ENCODE data around the gene PKD2L1. TPM values are rescaled to one million over a fixed set of nuclear protein-coding genes. Genes with fewer than 3 reads are reported as not detected.
"Not testable (repeated sequence)": the region's sequence is repeated elsewhere in the genome, so short reads cannot be mapped to it uniquely, and the experiment has no call there.

The PKD2L1 gene
- total RNA-seq, 1 donor from 2014 or later, result not detected

- TF ChIP-seq CTCF (conservative IDR thresholded peaks at IDR 0.05; ENCODE audit: low read depth, low read length), result no peak
These were observed 47.1 kb downstream of the PKD2L1 start for GRCh38 chr10:100282907-100283306.

GRCh38 chr10:100276971-100277370, 53.1 kb downstream of the PKD2L1 start:
- H3K4me3 ChIP-seq (ENCODE audit: low read depth, low read length); DNase-seq (ENCODE audit: low read depth): not testable (repeated sequence)

More at GRCh38 chr10:100282907-100283306, 47.1 kb downstream of the PKD2L1 start:
- H3K4me3 ChIP-seq (ENCODE audit: low read depth, low read length), result no peak overlapping the region
- no peak for DNase-seq (ENCODE audit: low read depth)

- peak; percentile 61 for DNase-seq (ENCODE audit: low read depth)
- H3K4me3 ChIP-seq (ENCODE audit: low read depth, low read length), result peak within 1 kb of the TSS; percentile 84
- TF ChIP-seq CTCF (conservative IDR thresholded peaks at IDR 0.05; ENCODE audit: low read depth, low read length), result no peak
These were observed 62.6 kb downstream of the PKD2L1 start, which contains the start of gene CWF19L1 for GRCh38 chr10:100267239-100268104. TSS of gene CWF19L1 (minus strand) at chr10:100267638. CDS start at chr10:100267593, 45 bp downstream.

- TF ChIP-seq CTCF (conservative IDR thresholded peaks at IDR 0.05; ENCODE audit: low read depth, low read length), result no peak
- peak overlapping the region; percentile 84 for H3K4me3 ChIP-seq (ENCODE audit: low read depth, low read length)
- no peak for DNase-seq (ENCODE audit: low read depth)
These were observed 64.1 kb downstream of the PKD2L1 start for GRCh38 chr10:100265821-100266485.

DNA sequence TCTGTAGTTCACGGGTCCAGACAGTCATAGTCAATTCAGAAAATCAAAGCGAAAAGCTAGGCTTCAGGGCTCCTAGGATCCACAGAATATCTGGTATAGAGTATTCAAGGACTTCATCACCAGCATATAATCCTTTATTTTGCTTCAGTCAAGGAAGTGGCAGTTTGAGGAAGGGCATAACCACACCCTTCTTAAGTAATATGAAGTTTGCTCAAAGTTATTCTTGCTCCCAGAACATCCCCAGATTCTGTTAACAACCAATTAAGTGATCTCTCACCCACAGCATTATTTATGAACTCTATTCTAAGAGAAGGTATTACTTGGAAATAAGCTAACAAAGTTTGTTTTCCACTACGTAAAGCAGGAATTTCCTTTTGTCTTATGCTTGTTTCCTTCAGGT, 75.8 kb downstream of the PKD2L1 start:
- TF ChIP-seq CTCF (conservative IDR thresholded peaks at IDR 0.05; ENCODE audit: low read depth, low read length), result no peak
- no peak for DNase-seq (ENCODE audit: low read depth)
- H3K4me3 ChIP-seq (ENCODE audit: low read depth, low read length), result no peak overlapping the region

GRCh38 chr10:100253041-100253440, 77.0 kb downstream of the PKD2L1 start:
- no peak for TF ChIP-seq CTCF (conservative IDR thresholded peaks at IDR 0.05; ENCODE audit: low read depth, low read length)
- no peak for DNase-seq (ENCODE audit: low read depth)
- H3K4me3 ChIP-seq (ENCODE audit: low read depth, low read length), result no peak overlapping the region

DNA sequence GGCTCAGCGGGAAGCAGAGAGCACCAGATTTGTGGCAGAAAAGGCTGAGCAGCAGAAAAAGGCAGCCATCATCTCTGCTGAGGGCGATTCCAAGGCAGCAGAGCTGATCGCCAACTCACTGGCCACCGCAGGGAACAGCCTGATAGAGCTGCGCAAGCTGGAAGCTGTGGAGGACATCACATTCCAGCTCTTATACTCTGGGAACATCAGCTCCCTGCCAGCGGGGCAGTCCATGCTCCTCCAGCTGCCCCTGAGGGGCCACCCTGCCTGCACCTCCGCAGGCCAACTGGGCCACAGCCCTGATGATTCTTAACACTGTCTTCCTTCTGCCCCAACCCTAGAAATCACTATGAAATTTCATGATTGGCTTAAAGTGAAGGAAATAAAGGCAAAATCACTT, 81.2 kb downstream of the PKD2L1 start:
- no peak for TF ChIP-seq CTCF (conservative IDR thresholded peaks at IDR 0.05; ENCODE audit: low read depth, low read length)
- no peak for DNase-seq (ENCODE audit: low read depth)
- H3K4me3 ChIP-seq (ENCODE audit: low read depth, low read length), result no peak overlapping the region
